ENCODE data around the gene PIK3IP1. TPM values are rescaled to one million over a fixed set of nuclear protein-coding genes. Genes with fewer than 3 reads are reported as not detected.

The PIK3IP1 gene
- total and polyA plus RNA-seq, 2 experiments from 2014 or later = 10.0 to 16.1 TPM

DNA sequence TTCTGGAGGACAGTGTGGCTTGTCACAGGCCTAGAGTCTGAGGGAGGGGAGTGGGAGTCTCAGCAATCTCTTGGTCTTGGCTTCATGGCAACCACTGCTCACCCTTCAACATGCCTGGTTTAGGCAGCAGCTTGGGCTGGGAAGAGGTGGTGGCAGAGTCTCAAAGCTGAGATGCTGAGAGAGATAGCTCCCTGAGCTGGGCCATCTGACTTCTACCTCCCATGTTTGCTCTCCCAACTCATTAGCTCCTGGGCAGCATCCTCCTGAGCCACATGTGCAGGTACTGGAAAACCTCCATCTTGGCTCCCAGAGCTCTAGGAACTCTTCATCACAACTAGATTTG, 13.0 kb downstream of the PIK3IP1 start:
- no peaks in the 10 kb centered on the region for H3K9me2 ChIP-seq (ENCODE audit: insufficient read depth)
- in situ Hi-C loops (cut with MboI) = no loop called here
- H4K20me1 ChIP-seq (ENCODE audit: insufficient read depth) = no peaks in the 10 kb centered on the region; the same call in 1 of the 2 replicates
- H3K9ac ChIP-seq = no peak overlapping the region
- peaks cover 5% of the 10 kb centered on the region; the same call in 1 of the 2 replicates for H3K36me3 ChIP-seq (ENCODE audit: low read depth)
- no peaks in the 10 kb centered on the region for H3K9me3 ChIP-seq (ENCODE audit: low read depth)
- H3K4me3 ChIP-seq = no peak overlapping the region
- H3K27me3 ChIP-seq (replicated peaks; ENCODE audit: insufficient read depth) = no peaks in the 10 kb centered on the region
- H3K4me1 ChIP-seq (ENCODE audit: insufficient read depth) = no peaks in the 10 kb centered on the region
- no peak overlapping the region for H3K4me2 ChIP-seq (ENCODE audit: unreplicated experiment)
- H3K79me2 ChIP-seq (ENCODE audit: insufficient read depth) = no peaks in the 10 kb centered on the region
- DNase-seq = no peak
- H3K27ac ChIP-seq = no peak overlapping the region
- peaks cover 4% of the 10 kb centered on the region; the same call in 1 of the 2 replicates for H3F3A ChIP-seq (ENCODE audit: insufficient read depth)
- H2AFZ ChIP-seq = no peak overlapping the region
- no peak for TF ChIP-seq EZH2 (IDR thresholded peaks at IDR 0.05; ENCODE audit: insufficient read depth, poor library complexity, severe bottlenecking)
- no peak for TF ChIP-seq EZH2phosphoT487 (IDR thresholded peaks at IDR 0.05; ENCODE audit: insufficient read depth, low read depth)

DNA sequence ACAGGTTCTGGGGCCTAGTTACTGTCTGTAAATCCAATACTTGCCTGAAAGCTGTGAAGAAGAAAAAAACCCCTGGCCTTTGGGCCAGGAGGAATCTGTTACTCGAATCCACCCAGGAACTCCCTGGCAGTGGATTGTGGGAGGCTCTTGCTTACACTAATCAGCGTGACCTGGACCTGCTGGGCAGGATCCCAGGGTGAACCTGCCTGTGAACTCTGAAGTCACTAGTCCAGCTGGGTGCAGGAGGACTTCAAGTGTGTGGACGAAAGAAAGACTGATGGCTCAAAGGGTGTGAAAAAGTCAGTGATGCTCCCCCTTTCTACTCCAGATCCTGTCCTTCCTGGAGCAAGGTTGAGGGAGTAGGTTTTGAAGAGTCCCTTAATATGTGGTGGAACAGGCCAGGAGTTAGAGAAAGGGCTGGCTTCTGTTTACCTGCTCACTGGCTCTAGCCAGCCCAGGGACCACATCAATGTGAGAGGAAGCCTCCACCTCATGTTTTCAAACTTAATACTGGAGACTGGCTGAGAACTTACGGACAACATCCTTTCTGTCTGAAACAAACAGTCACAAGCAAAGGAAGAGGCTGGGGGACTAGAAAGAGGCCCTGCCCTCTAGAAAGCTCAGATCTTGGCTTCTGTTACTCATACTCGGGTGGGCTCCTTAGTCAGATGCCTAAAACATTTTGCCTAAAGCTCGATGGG, 13.5 kb downstream of the PIK3IP1 start:
- Histone ChIP-seq H2AFZ (no peak overlapping the region), H3K27ac (no peak overlapping the region), H3K9me3 (ENCODE audit: low read depth) (no peaks in the 10 kb centered on the region), H3K9me2 (ENCODE audit: insufficient read depth) (no peaks in the 10 kb centered on the region), H3K36me3 (ENCODE audit: low read depth) (peaks cover 5% of the 10 kb centered on the region; the same call in 1 of the 2 replicates), H3K4me3 (no peak overlapping the region), H3K27me3 (replicated peaks; ENCODE audit: insufficient read depth) (no peaks in the 10 kb centered on the region), H4K20me1 (ENCODE audit: insufficient read depth) (no peaks in the 10 kb centered on the region; the same call in 1 of the 2 replicates), H3K79me2 (ENCODE audit: insufficient read depth) (no peaks in the 10 kb centered on the region), H3K4me1 (ENCODE audit: insufficient read depth) (no peaks in the 10 kb centered on the region), H3K9ac (no peak overlapping the region), H3K4me2 (ENCODE audit: unreplicated experiment) (no peak overlapping the region), H3F3A (ENCODE audit: insufficient read depth) (peaks cover 4% of the 10 kb centered on the region; the same call in 1 of the 2 replicates)
- WGBS, 2 experiments (ENCODE audit: low coverage in 1 of 2, low lambda C conversion rate in 2 of 2, missing lambda C conversion rate in 2 of 2) = 67 to 70% methylated on average over 6 of the region's 6 CpGs
- no peak for DNase-seq
- in situ Hi-C loops (cut with MboI) = no loop called here
- TF ChIP-seq EZH2 (IDR thresholded peaks at IDR 0.05; ENCODE audit: insufficient read depth, poor library complexity, severe bottlenecking) (no peak), EZH2phosphoT487 (IDR thresholded peaks at IDR 0.05; ENCODE audit: insufficient read depth, low read depth) (no peak)

DNA sequence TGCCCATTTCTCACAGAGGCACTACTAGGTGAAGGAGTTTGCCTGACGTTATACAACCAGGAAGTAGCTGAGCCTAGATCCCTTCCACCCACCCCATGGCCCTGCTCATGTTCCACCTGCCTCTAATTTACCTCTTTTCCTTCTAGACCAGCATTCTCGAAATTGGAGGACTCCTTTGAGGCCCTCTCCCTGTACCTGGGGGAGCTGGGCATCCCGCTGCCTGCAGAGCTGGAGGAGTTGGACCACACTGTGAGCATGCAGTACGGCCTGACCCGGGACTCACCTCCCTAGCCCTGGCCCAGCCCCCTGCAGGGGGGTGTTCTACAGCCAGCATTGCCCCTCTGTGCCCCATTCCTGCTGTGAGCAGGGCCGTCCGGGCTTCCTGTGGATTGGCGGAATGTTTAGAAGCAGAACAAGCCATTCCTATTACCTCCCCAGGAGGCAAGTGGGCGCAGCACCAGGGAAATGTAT, 14.1 kb downstream of the PIK3IP1 start:
- no peaks in the 10 kb centered on the region for H3K79me2 ChIP-seq (ENCODE audit: insufficient read depth)
- no peaks in the 10 kb centered on the region for H3K9me2 ChIP-seq (ENCODE audit: insufficient read depth)
- no peak overlapping the region for H2AFZ ChIP-seq
- H3K4me3 ChIP-seq = no peak overlapping the region
- no peak overlapping the region for H3K9ac ChIP-seq
- H3K36me3 ChIP-seq (ENCODE audit: low read depth) = peaks cover 8% of the 10 kb centered on the region; the same call in 1 of the 2 replicates
- H3F3A ChIP-seq (ENCODE audit: insufficient read depth) = peaks cover 4% of the 10 kb centered on the region; the same call in 1 of the 2 replicates
- in situ Hi-C loops (cut with MboI) = no loop called here
- H4K20me1 ChIP-seq (ENCODE audit: insufficient read depth) = no peaks in the 10 kb centered on the region; the same call in 1 of the 2 replicates
- TF ChIP-seq EZH2 (IDR thresholded peaks at IDR 0.05; ENCODE audit: insufficient read depth, poor library complexity, severe bottlenecking) = no peak
- no peak for TF ChIP-seq EZH2phosphoT487 (IDR thresholded peaks at IDR 0.05; ENCODE audit: insufficient read depth, low read depth)
- H3K4me2 ChIP-seq (ENCODE audit: unreplicated experiment) = no peak overlapping the region
- no peaks in the 10 kb centered on the region for H3K27me3 ChIP-seq (replicated peaks; ENCODE audit: insufficient read depth)
- DNase-seq = no peak
- no peaks in the 10 kb centered on the region for H3K9me3 ChIP-seq (ENCODE audit: low read depth)
- H3K27ac ChIP-seq = no peak overlapping the region
- no peaks in the 10 kb centered on the region for H3K4me1 ChIP-seq (ENCODE audit: insufficient read depth)
- 84 to 85% methylated on average over 9 of the region's 9 CpGs for WGBS, 2 experiments (ENCODE audit: low coverage in 1 of 2, low lambda C conversion rate in 2 of 2, missing lambda C conversion rate in 2 of 2)

DNA sequence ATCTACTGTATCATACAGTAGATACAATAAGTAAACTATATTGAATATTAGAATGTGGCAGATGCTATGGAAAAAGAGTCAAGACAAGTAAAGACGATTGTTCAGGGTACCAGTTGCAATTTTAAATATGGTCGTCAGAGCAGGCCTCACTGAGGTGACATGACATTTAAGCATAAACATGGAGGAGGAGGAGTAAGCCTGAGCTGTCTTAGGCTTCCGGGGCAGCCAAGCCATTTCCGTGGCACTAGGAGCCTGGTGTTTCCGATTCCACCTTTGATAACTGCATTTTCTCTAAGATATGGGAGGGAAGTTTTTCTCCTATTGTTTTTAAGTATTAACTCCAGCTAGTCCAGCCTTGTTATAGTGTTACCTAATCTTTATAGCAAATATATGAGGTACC, 14.5 kb downstream of the PIK3IP1 start:
- H3K36me3 ChIP-seq (ENCODE audit: low read depth) = peaks cover 8% of the 10 kb centered on the region; the same call in 1 of the 2 replicates
- H3K27me3 ChIP-seq (replicated peaks; ENCODE audit: insufficient read depth) = no peaks in the 10 kb centered on the region
- WGBS, 2 experiments (ENCODE audit: low coverage in 1 of 2, low lambda C conversion rate in 2 of 2, missing lambda C conversion rate in 2 of 2) = 67 to 68% methylated on average over 5 of the region's 5 CpGs

More for the DNA sequence above, 14.5 kb downstream of the PIK3IP1 start:
- Histone ChIP-seq H3K9me3 (ENCODE audit: low read depth) (no peaks in the 10 kb centered on the region), H3K4me1 (ENCODE audit: insufficient read depth) (no peaks in the 10 kb centered on the region), H3K27ac (no peak overlapping the region), H4K20me1 (ENCODE audit: insufficient read depth) (no peaks in the 10 kb centered on the region; the same call in 1 of the 2 replicates), H3K79me2 (ENCODE audit: insufficient read depth) (no peaks in the 10 kb centered on the region), H3F3A (ENCODE audit: insufficient read depth) (peaks cover 4% of the 10 kb centered on the region; the same call in 1 of the 2 replicates), H3K4me2 (ENCODE audit: unreplicated experiment) (no peak overlapping the region), H3K4me3 (no peak overlapping the region), H3K9ac (no peak overlapping the region), H3K9me2 (ENCODE audit: insufficient read depth) (no peaks in the 10 kb centered on the region), H2AFZ (no peak overlapping the region)
- no peak for DNase-seq
- in situ Hi-C loops (cut with MboI) = no loop called here
- no peak for TF ChIP-seq EZH2 (IDR thresholded peaks at IDR 0.05; ENCODE audit: insufficient read depth, poor library complexity, severe bottlenecking)
- TF ChIP-seq EZH2phosphoT487 (IDR thresholded peaks at IDR 0.05; ENCODE audit: insufficient read depth, low read depth) = no peak

All from GM23248 (cell line).